ENCODE data around the gene MLLT3. TPM values are rescaled to one million over a fixed set of nuclear protein-coding genes. Genes with fewer than 3 reads are reported as not detected.

The MLLT3 gene
- total RNA-seq, 1 donor from 2014 or later: 65.8 TPM

DNA sequence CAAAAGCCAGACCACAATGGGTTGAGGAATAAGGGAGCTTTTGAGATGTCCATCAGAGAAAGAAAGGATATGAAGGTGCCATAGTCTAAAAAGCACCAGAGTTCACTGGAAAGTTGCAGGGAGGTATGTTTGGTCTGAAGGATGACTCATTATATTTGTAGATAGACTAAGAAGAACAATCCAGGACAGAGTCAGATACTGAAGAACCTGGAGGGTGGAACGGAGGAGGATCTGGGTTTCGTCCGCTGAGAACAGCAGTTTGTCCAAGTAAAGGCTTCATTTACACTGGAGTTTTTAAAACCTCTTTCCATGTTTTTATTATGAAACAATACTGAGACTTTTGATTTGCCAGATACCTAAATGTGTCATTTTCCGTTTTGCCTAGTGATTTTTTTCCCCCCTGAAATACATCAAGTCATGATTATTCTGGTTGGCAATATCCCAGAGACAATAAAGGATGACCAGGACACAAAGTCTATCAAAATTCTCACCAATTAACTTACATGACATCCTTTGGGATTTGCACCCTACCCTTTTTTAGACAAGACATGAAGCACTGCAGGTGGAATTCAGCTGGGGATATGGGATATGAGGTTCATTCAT, 219.9 kb downstream of the MLLT3 start:
- Histone ChIP-seq H3K9me3 (ENCODE audit: control insufficient read depth in 3 of 3, low read length in 3 of 3) (no peaks in the 10 kb centered on the region), H3K36me3 (ENCODE audit: control insufficient read depth in 3 of 3, insufficient read depth in 3 of 3, low read length in 3 of 3) (no peaks in the 10 kb centered on the region), H3K27me3 (ENCODE audit: control insufficient read depth in 3 of 3, insufficient read depth in 3 of 3, low read length in 3 of 3) (no peaks in the 10 kb centered on the region), H3K9ac (ENCODE audit: low read depth in 1 of 3, low read length in 3 of 3) (no peak overlapping the region), H3K4me3 (ENCODE audit: low read length in 3 of 3) (no peak overlapping the region), H3K27ac (ENCODE audit: low read depth, low read length) (no peak overlapping the region), H3K4me1 (ENCODE audit: control insufficient read depth in 3 of 3, insufficient read depth in 3 of 3, low read length in 3 of 3) (no peaks in the 10 kb centered on the region)

DNA sequence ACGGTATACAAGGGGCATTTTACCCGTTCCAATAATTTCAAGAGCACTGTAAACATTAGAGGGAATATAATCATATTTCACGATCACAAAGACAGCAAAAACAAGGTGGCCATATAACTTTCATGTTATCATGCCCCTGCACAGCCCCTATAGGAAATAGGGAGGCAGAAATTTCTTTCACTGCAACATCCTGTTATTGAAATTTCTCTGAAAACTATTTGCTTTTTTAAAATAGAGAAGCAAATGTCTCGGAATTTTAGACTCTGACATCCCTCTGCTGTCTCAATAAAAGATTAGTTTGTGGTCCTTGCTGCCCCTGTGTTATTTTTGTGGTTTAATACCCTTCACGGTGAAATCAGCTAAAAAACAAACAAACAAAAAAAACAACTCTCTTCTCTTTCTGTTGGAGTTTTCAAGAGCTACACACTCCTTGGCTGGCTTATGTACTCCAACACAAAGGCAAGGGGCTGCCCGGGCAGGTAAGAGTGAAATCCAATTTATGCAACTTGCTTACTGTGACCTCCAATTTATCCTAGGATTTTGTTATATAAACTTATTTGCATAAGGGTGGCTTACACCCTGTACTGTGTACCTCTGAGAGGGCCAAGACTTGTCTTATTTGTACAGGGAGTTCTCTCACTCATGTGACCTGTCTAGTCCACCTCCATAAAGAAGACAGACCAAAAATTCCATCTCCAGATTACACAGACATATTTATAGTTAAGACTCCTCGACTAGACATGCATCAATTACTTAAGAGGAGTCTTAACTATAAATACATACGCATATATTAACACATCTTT, 223.6 kb downstream of the MLLT3 start:
- no peaks in the 10 kb centered on the region for H3K4me1 ChIP-seq (ENCODE audit: control insufficient read depth in 3 of 3, insufficient read depth in 3 of 3, low read length in 3 of 3)
- no peaks in the 10 kb centered on the region for H3K36me3 ChIP-seq (ENCODE audit: control insufficient read depth in 3 of 3, insufficient read depth in 3 of 3, low read length in 3 of 3)
- no peak overlapping the region for H3K27ac ChIP-seq (ENCODE audit: low read depth, low read length)
- H3K4me3 ChIP-seq (ENCODE audit: low read length in 3 of 3): no peak overlapping the region
- no peaks in the 10 kb centered on the region for H3K9me3 ChIP-seq (ENCODE audit: control insufficient read depth in 3 of 3, low read length in 3 of 3)
- no peaks in the 10 kb centered on the region for H3K27me3 ChIP-seq (ENCODE audit: control insufficient read depth in 3 of 3, insufficient read depth in 3 of 3, low read length in 3 of 3)
- H3K9ac ChIP-seq (ENCODE audit: low read depth in 1 of 3, low read length in 3 of 3): no peak overlapping the region

DNA sequence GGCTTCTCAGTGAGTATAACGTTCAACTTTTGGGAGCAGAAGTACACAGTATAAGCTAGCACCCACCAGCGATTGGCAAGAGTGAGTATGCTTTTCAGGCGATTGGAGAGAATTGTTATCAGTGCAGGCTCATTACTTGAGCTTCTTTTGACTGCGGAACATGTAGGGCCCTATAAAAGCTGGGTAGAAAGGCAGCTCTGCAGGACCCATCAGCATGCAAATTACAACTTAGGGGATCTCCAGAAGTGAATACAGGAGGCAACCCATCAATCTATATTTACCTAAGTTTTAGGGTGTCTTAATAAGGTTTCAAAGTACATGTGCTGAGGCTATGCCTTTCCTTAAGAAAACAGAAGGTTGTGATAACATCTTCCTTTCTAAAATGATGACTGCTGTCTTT, 225.0 kb downstream of the MLLT3 start:
- no peaks in the 10 kb centered on the region for H3K36me3 ChIP-seq (ENCODE audit: control insufficient read depth in 3 of 3, insufficient read depth in 3 of 3, low read length in 3 of 3)
- no peaks in the 10 kb centered on the region for H3K27me3 ChIP-seq (ENCODE audit: control insufficient read depth in 3 of 3, insufficient read depth in 3 of 3, low read length in 3 of 3)
- no peak overlapping the region for H3K9ac ChIP-seq (ENCODE audit: low read depth in 1 of 3, low read length in 3 of 3)
- no peaks in the 10 kb centered on the region for H3K9me3 ChIP-seq (ENCODE audit: control insufficient read depth in 3 of 3, low read length in 3 of 3)
- H3K4me1 ChIP-seq (ENCODE audit: control insufficient read depth in 3 of 3, insufficient read depth in 3 of 3, low read length in 3 of 3): no peaks in the 10 kb centered on the region
- no peak overlapping the region for H3K4me3 ChIP-seq (ENCODE audit: low read length in 3 of 3)
- H3K27ac ChIP-seq (ENCODE audit: low read depth, low read length): no peak overlapping the region

DNA sequence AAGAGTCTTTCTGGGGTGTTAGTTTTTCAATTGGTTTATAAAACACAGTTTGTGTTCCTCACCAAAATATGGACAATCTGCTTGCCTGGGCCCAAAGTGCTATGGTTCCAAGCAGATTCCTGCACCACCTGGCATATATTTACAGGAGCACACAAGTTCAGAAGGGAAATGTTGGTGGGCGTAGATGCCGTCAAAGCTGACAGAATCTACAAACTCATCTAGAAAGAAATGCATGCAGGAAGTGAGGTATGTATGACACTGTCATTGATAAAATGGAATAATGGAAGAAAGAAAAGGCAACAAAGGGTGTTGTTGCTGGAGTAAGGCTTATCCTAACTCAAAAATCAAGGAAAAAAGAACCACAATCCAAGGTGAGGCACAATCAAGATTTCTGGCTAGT, 225.8 kb downstream of the MLLT3 start:
- no peak overlapping the region for H3K9ac ChIP-seq (ENCODE audit: low read depth in 1 of 3, low read length in 3 of 3)
- H3K4me3 ChIP-seq (ENCODE audit: low read length in 3 of 3): no peak overlapping the region
- no peaks in the 10 kb centered on the region for H3K27me3 ChIP-seq (ENCODE audit: control insufficient read depth in 3 of 3, insufficient read depth in 3 of 3, low read length in 3 of 3)
- H3K9me3 ChIP-seq (ENCODE audit: control insufficient read depth in 3 of 3, low read length in 3 of 3): no peaks in the 10 kb centered on the region
- H3K27ac ChIP-seq (ENCODE audit: low read depth, low read length): no peak overlapping the region
- no peaks in the 10 kb centered on the region for H3K36me3 ChIP-seq (ENCODE audit: control insufficient read depth in 3 of 3, insufficient read depth in 3 of 3, low read length in 3 of 3)
- H3K4me1 ChIP-seq (ENCODE audit: control insufficient read depth in 3 of 3, insufficient read depth in 3 of 3, low read length in 3 of 3): no peaks in the 10 kb centered on the region

DNA sequence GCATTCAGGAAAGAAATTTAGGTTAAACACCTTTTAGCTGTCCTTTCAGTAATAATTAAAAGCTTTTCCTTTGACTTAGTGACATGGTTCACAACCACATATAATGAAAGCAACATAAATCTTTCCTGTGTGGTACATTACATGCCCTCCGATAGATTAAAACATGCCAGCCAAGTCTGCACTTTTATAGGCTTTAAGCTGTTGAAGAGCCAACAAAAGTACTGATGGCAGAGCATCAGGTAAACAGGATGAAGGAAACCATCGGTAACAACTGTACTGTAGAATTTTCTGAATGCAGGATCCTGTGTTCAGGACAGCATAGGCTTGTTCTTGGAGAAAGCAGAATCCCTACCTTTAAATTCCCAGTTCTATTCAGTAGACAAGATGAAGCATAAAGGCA, 226.6 kb downstream of the MLLT3 start:
- no peak overlapping the region for H3K9ac ChIP-seq (ENCODE audit: low read depth in 1 of 3, low read length in 3 of 3)
- H3K9me3 ChIP-seq (ENCODE audit: control insufficient read depth in 3 of 3, low read length in 3 of 3): no peaks in the 10 kb centered on the region
- no peaks in the 10 kb centered on the region for H3K36me3 ChIP-seq (ENCODE audit: control insufficient read depth in 3 of 3, insufficient read depth in 3 of 3, low read length in 3 of 3)
- no peak overlapping the region for H3K27ac ChIP-seq (ENCODE audit: low read depth, low read length)
- no peak overlapping the region for H3K4me3 ChIP-seq (ENCODE audit: low read length in 3 of 3)
- H3K27me3 ChIP-seq (ENCODE audit: control insufficient read depth in 3 of 3, insufficient read depth in 3 of 3, low read length in 3 of 3): no peaks in the 10 kb centered on the region
- no peaks in the 10 kb centered on the region for H3K4me1 ChIP-seq (ENCODE audit: control insufficient read depth in 3 of 3, insufficient read depth in 3 of 3, low read length in 3 of 3)

DNA sequence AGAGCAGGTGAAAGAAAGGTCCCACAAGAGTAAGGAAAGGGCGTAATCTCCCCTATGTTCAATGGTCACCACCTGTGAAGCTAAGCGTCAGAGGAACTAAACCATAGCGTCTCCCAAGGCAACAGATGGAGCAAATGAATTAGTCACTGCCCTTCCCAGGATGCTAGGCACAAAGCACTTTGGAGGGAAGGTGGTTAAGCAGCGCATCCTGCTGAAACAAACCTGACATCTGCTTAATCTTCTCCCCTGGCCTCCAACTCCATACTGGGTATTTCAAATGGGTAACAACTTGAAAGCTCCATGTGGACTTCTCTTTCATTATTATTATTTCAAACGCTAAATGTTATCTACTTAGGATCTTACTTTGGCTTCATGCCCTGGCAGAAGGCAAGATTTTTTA, 227.3 kb downstream of the MLLT3 start:
- Histone ChIP-seq H3K9ac (ENCODE audit: low read depth in 1 of 3, low read length in 3 of 3) (no peak overlapping the region), H3K27me3 (ENCODE audit: control insufficient read depth in 3 of 3, insufficient read depth in 3 of 3, low read length in 3 of 3) (no peaks in the 10 kb centered on the region), H3K4me3 (ENCODE audit: low read length in 3 of 3) (no peak overlapping the region), H3K9me3 (ENCODE audit: control insufficient read depth in 3 of 3, low read length in 3 of 3) (no peaks in the 10 kb centered on the region), H3K27ac (ENCODE audit: low read depth, low read length) (no peak overlapping the region), H3K4me1 (ENCODE audit: control insufficient read depth in 3 of 3, insufficient read depth in 3 of 3, low read length in 3 of 3) (no peaks in the 10 kb centered on the region), H3K36me3 (ENCODE audit: control insufficient read depth in 3 of 3, insufficient read depth in 3 of 3, low read length in 3 of 3) (no peaks in the 10 kb centered on the region)

DNA sequence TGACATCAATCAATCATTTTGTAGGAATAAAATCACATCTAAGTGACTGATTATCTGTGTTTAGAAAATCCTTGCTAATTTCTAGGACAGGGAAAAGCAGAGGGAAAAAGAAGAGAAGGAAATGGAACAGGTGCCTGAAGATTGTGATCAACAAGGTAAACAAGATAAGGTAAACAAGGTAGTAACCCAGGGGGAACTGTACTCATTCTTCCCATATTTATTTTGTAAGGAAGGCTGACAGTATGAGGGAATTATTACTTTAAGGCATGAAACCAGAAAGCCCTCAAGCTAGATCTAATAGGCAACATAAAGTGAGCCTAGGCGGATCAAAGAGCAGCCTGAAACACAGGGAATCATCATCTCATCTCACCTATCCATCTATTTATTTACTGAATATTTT, 231.1 kb downstream of the MLLT3 start:
- Histone ChIP-seq H3K36me3 (ENCODE audit: control insufficient read depth in 3 of 3, insufficient read depth in 3 of 3, low read length in 3 of 3) (no peaks in the 10 kb centered on the region), H3K9ac (ENCODE audit: low read depth in 1 of 3, low read length in 3 of 3) (no peak overlapping the region), H3K9me3 (ENCODE audit: control insufficient read depth in 3 of 3, low read length in 3 of 3) (no peaks in the 10 kb centered on the region), H3K4me1 (ENCODE audit: control insufficient read depth in 3 of 3, insufficient read depth in 3 of 3, low read length in 3 of 3) (no peaks in the 10 kb centered on the region), H3K4me3 (ENCODE audit: low read length in 3 of 3) (no peak overlapping the region), H3K27ac (ENCODE audit: low read depth, low read length) (no peak overlapping the region), H3K27me3 (ENCODE audit: control insufficient read depth in 3 of 3, insufficient read depth in 3 of 3, low read length in 3 of 3) (no peaks in the 10 kb centered on the region)

DNA sequence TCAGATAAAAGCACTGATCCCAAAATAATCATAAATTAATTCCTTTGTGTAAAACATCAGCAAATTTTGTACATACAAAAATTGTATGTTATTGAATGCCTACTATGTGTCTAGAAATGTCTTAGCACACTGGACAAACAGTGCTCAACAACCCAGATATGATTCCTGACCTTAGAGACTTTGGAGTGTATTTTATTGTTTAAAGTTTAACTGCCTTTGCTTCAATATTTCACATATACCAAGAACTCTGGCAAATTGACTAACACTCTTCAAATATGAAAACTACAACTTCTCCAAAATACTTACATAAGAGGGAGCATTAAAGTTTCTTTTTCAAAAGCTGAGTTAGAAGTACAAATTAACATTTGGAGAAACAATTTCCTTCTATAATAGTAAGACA, 231.9 kb downstream of the MLLT3 start:
- Histone ChIP-seq H3K9ac (ENCODE audit: low read depth in 1 of 3, low read length in 3 of 3) (no peak overlapping the region), H3K9me3 (ENCODE audit: control insufficient read depth in 3 of 3, low read length in 3 of 3) (no peaks in the 10 kb centered on the region), H3K27ac (ENCODE audit: low read depth, low read length) (no peak overlapping the region), H3K36me3 (ENCODE audit: control insufficient read depth in 3 of 3, insufficient read depth in 3 of 3, low read length in 3 of 3) (no peaks in the 10 kb centered on the region), H3K4me1 (ENCODE audit: control insufficient read depth in 3 of 3, insufficient read depth in 3 of 3, low read length in 3 of 3) (no peaks in the 10 kb centered on the region), H3K27me3 (ENCODE audit: control insufficient read depth in 3 of 3, insufficient read depth in 3 of 3, low read length in 3 of 3) (no peaks in the 10 kb centered on the region), H3K4me3 (ENCODE audit: low read length in 3 of 3) (no peak overlapping the region)

DNA sequence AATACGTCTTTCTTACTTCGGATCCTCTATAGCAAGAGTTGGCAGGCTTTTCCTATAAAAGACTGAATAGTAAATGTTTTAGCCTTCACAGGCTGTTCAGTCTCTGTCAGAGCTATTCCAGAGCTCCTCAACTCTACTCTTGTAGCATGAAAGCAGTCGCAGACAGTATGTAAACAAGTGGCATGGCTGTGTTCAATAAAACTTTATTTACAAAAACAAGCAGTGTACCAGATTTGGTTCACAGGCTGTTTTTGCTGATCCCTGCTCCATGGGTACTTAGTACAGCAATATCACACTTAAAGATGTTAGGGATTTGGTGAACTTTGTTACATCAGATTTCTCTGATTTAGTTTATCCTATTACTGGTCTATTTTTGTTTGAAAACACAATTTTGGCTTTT, 235.2 kb downstream of the MLLT3 start:
- no peaks in the 10 kb centered on the region for H3K9me3 ChIP-seq (ENCODE audit: control insufficient read depth in 3 of 3, low read length in 3 of 3)
- peaks cover 0 to 7% (median 4%) of the 10 kb centered on the region in 3 donors for H3K4me1 ChIP-seq (ENCODE audit: control insufficient read depth in 3 of 3, insufficient read depth in 3 of 3, low read length in 3 of 3)
- H3K27ac ChIP-seq (ENCODE audit: low read depth, low read length): no peak overlapping the region
- no peak overlapping the region for H3K4me3 ChIP-seq (ENCODE audit: low read length in 3 of 3)
- H3K36me3 ChIP-seq (ENCODE audit: control insufficient read depth in 3 of 3, insufficient read depth in 3 of 3, low read length in 3 of 3): no peaks in the 10 kb centered on the region
- H3K27me3 ChIP-seq (ENCODE audit: control insufficient read depth in 3 of 3, insufficient read depth in 3 of 3, low read length in 3 of 3): no peaks in the 10 kb centered on the region
- H3K9ac ChIP-seq (ENCODE audit: low read depth in 1 of 3, low read length in 3 of 3): no peak overlapping the region

DNA sequence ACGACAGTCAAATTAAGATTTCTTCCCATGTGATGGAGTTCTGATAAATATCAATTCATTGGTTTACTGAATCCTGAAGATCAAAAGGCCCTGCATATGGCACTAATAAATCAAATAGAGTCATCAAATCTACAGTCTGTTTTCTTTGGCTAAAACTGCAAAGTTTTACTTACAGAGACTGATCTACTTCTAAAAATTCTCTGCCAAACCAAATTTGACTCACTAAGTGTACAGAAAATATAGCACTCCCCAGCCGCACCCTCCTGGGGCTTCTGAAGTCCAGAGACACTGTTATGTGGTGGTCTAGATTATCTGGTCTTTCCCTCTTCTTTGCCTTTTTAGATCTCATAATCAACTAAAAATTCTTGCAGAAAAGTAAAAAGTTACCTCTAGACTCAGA, 237.7 kb downstream of the MLLT3 start:
- no peaks in the 10 kb centered on the region for H3K9me3 ChIP-seq (ENCODE audit: control insufficient read depth in 3 of 3, low read length in 3 of 3)
- no peak overlapping the region for H3K27ac ChIP-seq (ENCODE audit: low read depth, low read length)
- H3K27me3 ChIP-seq (ENCODE audit: control insufficient read depth in 3 of 3, insufficient read depth in 3 of 3, low read length in 3 of 3): no peaks in the 10 kb centered on the region
- peaks cover 0 to 7% (median 4%) of the 10 kb centered on the region in 3 donors for H3K4me1 ChIP-seq (ENCODE audit: control insufficient read depth in 3 of 3, insufficient read depth in 3 of 3, low read length in 3 of 3)
- no peak overlapping the region for H3K9ac ChIP-seq (ENCODE audit: low read depth in 1 of 3, low read length in 3 of 3)
- no peaks in the 10 kb centered on the region for H3K36me3 ChIP-seq (ENCODE audit: control insufficient read depth in 3 of 3, insufficient read depth in 3 of 3, low read length in 3 of 3)
- no peak overlapping the region for H3K4me3 ChIP-seq (ENCODE audit: low read length in 3 of 3)

Data from skeletal muscle tissue (tissue), 4 donors.